HL-60 (cell line): ENCODE measurements around the gene RGS6.

Experiments
- POLR2AphosphoS5 ChIP-seq: IDR thresholded peaks from 2 replicates; pipeline ENCODE4 v1.6.1; 2012; ENCODE audit warnings: low read depth
- TF ChIP-seq, protein P1 (sequence below): IDR thresholded peaks from one replicate; pipeline ENCODE4 v1.5.1; 2011; ENCODE audit warnings: low read length, control low read depth, inconsistent platforms; ENCODE audit not compliant: insufficient read depth
- TF ChIP-seq, protein P2 (sequence below): IDR thresholded peaks from 2 replicates; pipeline ENCODE4 v1.6.1; 2012; ENCODE audit warnings: low read depth; ENCODE audit not compliant: insufficient replicate concordance

DNA sequence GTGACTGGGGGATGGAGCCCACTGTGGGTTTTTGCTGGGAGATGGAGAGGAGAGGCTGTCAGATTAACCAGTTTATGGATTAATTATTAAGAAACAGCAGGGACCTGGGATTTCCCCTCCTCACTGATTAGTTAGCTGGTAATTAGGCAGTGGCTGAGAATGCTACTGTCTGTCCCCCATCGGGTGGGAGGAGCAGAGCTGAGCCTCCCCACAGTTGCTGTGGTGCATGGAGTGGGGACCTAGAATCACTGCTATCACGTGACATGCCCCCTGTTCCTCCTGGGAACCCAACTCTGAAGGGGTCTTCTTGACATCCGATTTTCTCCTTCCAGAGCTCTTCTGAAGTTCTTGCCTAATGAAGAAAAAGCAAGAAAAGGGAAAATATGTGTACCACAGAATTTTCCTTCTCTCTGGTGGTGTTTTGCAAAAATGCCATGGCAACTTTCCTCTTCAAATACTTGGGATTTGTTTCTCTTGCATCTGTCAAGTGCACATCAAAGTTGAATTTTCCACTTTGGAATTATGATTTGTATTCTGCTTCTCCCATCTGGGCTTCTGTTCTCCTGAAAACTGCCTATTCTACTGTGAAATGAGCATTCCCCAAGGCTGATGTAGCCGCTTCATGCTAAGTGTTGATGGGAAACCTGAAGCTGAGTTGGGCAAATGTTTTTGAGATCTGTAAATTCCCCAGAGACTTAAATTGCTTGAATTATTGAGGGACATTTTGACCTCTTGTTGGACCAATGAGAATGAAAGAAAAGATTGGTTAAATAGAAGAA lies 264.2 kb downstream of the RGS6 start:
- TF ChIP-seq, protein P1, sequence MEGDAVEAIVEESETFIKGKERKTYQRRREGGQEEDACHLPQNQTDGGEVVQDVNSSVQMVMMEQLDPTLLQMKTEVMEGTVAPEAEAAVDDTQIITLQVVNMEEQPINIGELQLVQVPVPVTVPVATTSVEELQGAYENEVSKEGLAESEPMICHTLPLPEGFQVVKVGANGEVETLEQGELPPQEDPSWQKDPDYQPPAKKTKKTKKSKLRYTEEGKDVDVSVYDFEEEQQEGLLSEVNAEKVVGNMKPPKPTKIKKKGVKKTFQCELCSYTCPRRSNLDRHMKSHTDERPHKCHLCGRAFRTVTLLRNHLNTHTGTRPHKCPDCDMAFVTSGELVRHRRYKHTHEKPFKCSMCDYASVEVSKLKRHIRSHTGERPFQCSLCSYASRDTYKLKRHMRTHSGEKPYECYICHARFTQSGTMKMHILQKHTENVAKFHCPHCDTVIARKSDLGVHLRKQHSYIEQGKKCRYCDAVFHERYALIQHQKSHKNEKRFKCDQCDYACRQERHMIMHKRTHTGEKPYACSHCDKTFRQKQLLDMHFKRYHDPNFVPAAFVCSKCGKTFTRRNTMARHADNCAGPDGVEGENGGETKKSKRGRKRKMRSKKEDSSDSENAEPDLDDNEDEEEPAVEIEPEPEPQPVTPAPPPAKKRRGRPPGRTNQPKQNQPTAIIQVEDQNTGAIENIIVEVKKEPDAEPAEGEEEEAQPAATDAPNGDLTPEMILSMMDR: no peak
- no peak for TF ChIP-seq POLR2AphosphoS5
- TF ChIP-seq, protein P2, sequence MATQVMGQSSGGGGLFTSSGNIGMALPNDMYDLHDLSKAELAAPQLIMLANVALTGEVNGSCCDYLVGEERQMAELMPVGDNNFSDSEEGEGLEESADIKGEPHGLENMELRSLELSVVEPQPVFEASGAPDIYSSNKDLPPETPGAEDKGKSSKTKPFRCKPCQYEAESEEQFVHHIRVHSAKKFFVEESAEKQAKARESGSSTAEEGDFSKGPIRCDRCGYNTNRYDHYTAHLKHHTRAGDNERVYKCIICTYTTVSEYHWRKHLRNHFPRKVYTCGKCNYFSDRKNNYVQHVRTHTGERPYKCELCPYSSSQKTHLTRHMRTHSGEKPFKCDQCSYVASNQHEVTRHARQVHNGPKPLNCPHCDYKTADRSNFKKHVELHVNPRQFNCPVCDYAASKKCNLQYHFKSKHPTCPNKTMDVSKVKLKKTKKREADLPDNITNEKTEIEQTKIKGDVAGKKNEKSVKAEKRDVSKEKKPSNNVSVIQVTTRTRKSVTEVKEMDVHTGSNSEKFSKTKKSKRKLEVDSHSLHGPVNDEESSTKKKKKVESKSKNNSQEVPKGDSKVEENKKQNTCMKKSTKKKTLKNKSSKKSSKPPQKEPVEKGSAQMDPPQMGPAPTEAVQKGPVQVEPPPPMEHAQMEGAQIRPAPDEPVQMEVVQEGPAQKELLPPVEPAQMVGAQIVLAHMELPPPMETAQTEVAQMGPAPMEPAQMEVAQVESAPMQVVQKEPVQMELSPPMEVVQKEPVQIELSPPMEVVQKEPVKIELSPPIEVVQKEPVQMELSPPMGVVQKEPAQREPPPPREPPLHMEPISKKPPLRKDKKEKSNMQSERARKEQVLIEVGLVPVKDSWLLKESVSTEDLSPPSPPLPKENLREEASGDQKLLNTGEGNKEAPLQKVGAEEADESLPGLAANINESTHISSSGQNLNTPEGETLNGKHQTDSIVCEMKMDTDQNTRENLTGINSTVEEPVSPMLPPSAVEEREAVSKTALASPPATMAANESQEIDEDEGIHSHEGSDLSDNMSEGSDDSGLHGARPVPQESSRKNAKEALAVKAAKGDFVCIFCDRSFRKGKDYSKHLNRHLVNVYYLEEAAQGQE: no peak
